SK-N-SH treated with all-trans-retinoic acid at 6 μM for 48 hours (cell line): ENCODE data around the gene DOCK4.
A peak's percentile ranks its signal among the peaks of the same experiment; 100 is the strongest.

ENCODE experiments used
- ATAC-seq: fragments of 200-7000 bp; cut with Tn5 transposase; 3 replicates; pipeline ENCODE4 v1.9.1; 2020; ENCODE audit warnings: mild to moderate bottlenecking, moderate library complexity
- ARNTL ChIP-seq: fragments of 450-650 bp; formaldehyde crosslinking; IDR thresholded peaks from 2 replicates; pipeline ENCODE4 v1.5.0; 2020; ENCODE audit warnings: low read depth, mild to moderate bottlenecking, moderate library complexity, borderline replicate concordance
- BACH2 ChIP-seq: fragments of 250-450 bp; sonication (Bioruptor Pico); IDR thresholded peaks from 2 replicates; pipeline ENCODE4 v1.9.0; 2021; ENCODE audit warnings: mild to moderate bottlenecking, borderline replicate concordance
- CSDC2 ChIP-seq: fragments of 250-450 bp; sonication (Bioruptor Pico); IDR thresholded peaks from 2 replicates; pipeline ENCODE4 v1.5.0; 2020; ENCODE audit warnings: mild to moderate bottlenecking, moderate library complexity
- ESRRG ChIP-seq: fragments of 250-450 bp; sonication (Bioruptor Pico); IDR thresholded peaks from 2 replicates; pipeline ENCODE4 v1.6.1; 2021; ENCODE audit warnings: mild to moderate bottlenecking
- GLIS3 ChIP-seq: fragments of 250-450 bp; sonication (Bioruptor Pico); IDR thresholded peaks from 2 replicates; pipeline ENCODE4 v1.5.0; 2020; ENCODE audit warnings: mild to moderate bottlenecking, moderate library complexity
- ISL1 ChIP-seq: fragments of 250-450 bp; sonication (Bioruptor Pico); IDR thresholded peaks from 2 replicates; pipeline ENCODE4 v2.1.2; 2022; ENCODE audit warnings: mild to moderate bottlenecking, moderate library complexity
- OSR1 ChIP-seq: fragments of 250-450 bp; sonication (Bioruptor Pico); IDR thresholded peaks from 2 replicates; pipeline ENCODE4 v1.8.0; 2022; ENCODE audit warnings: moderate library complexity, mild to moderate bottlenecking, inconsistent platforms
- POU6F1 ChIP-seq: fragments of 250-450 bp; sonication (Bioruptor Pico); IDR thresholded peaks from 2 replicates; pipeline ENCODE4 v1.8.0; 2021; ENCODE audit warnings: low read depth, mild to moderate bottlenecking, moderate library complexity, borderline replicate concordance
- PPARA ChIP-seq: fragments of 250-450 bp; sonication (Bioruptor Pico); IDR thresholded peaks from 2 replicates; pipeline ENCODE4 v1.5.0; 2020; ENCODE audit warnings: mild to moderate bottlenecking, borderline replicate concordance
- RARB ChIP-seq: fragments of 250-450 bp; sonication (Bioruptor Pico); IDR thresholded peaks from 2 replicates; pipeline ENCODE4 v1.8.0; 2021; ENCODE audit warnings: mild to moderate bottlenecking, moderate library complexity
- SNAI2 ChIP-seq: fragments of 250-450 bp; sonication (Bioruptor Pico); IDR thresholded peaks from 2 replicates; pipeline ENCODE4 v1.5.0; 2020; ENCODE audit warnings: mild to moderate bottlenecking, moderate library complexity
- TCF4 ChIP-seq: fragments of 250-450 bp; sonication (Bioruptor Pico); IDR thresholded peaks from 2 replicates; pipeline ENCODE4 v1.8.0; 2021; ENCODE audit warnings: mild to moderate bottlenecking, moderate library complexity, borderline replicate concordance
- TOX ChIP-seq: fragments of 250-450 bp; sonication (Bioruptor Pico); IDR thresholded peaks from 2 replicates; pipeline ENCODE4 v1.8.0; 2021; ENCODE audit warnings: mild to moderate bottlenecking, moderate library complexity, borderline replicate concordance
- ZC3H10 ChIP-seq: fragments of 250-450 bp; sonication (Bioruptor Pico); IDR thresholded peaks from 2 replicates; pipeline ENCODE4 v1.5.1; 2021; ENCODE audit warnings: mild to moderate bottlenecking, moderate library complexity
- ZFP3 ChIP-seq: fragments of 250-450 bp; sonication (Bioruptor Pico); IDR thresholded peaks from 2 replicates; pipeline ENCODE4 v1.5.0; 2020; ENCODE audit warnings: mild to moderate bottlenecking, moderate library complexity
- ZFP30 ChIP-seq: fragments of 450-650 bp; formaldehyde crosslinking; IDR thresholded peaks from 2 replicates; pipeline ENCODE4 v1.5.0; 2022; ENCODE audit warnings: mild to moderate bottlenecking, moderate library complexity
- ZNF565 ChIP-seq: fragments of 450-650 bp; formaldehyde crosslinking; conservative IDR thresholded peaks from 2 replicates; pipeline ENCODE4 v1.5.0; 2020; ENCODE audit warnings: low read depth, mild to moderate bottlenecking, moderate library complexity
- ZNF70 ChIP-seq: fragments of 450-650 bp; formaldehyde crosslinking; IDR thresholded peaks from 2 replicates; pipeline ENCODE4 v1.5.0; 2020; ENCODE audit warnings: mild to moderate bottlenecking, moderate library complexity
- ZNF8 ChIP-seq: fragments of 450-650 bp; formaldehyde crosslinking; IDR thresholded peaks from 2 replicates; pipeline ENCODE4 v1.5.0; 2020; ENCODE audit warnings: mild to moderate bottlenecking, moderate library complexity
- TF ChIP-seq, protein P1 (sequence below): fragments of 250-450 bp; sonication (Bioruptor Pico); IDR thresholded peaks from 2 replicates; pipeline ENCODE4 v1.5.1; 2020; ENCODE audit warnings: low read depth, mild to moderate bottlenecking, moderate library complexity
- TF ChIP-seq, protein P2 (sequence below): fragments of 250-450 bp; sonication (Bioruptor Pico); IDR thresholded peaks from 2 replicates; pipeline ENCODE4 v1.5.1; 2021; ENCODE audit warnings: mild to moderate bottlenecking, moderate library complexity
- TF ChIP-seq, protein P3 (sequence below): fragments of 250-450 bp; sonication (Bioruptor Pico); IDR thresholded peaks from 2 replicates; pipeline ENCODE4 v1.5.0; 2020; ENCODE audit warnings: mild to moderate bottlenecking, moderate library complexity

DOCK4 gene

GRCh38 chr7:112205343-112206237 is 609 bp downstream of the DOCK4 start (continued):
- no peak for TF ChIP-seq POU6F1
- TF ChIP-seq SNAI2: no peak
- TF ChIP-seq, protein P1, sequence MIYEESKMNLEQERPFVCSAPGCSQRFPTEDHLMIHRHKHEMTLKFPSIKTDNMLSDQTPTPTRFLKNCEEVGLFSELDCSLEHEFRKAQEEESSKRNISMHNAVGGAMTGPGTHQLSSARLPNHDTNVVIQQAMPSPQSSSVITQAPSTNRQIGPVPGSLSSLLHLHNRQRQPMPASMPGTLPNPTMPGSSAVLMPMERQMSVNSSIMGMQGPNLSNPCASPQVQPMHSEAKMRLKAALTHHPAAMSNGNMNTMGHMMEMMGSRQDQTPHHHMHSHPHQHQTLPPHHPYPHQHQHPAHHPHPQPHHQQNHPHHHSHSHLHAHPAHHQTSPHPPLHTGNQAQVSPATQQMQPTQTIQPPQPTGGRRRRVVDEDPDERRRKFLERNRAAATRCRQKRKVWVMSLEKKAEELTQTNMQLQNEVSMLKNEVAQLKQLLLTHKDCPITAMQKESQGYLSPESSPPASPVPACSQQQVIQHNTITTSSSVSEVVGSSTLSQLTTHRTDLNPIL (CRISPR knock-in tag): no peak
- TF ChIP-seq, all 23 proteins: peak for 2

GRCh38 chr7:112204499-112205342 is 1.5 kb downstream of the DOCK4 start:
- peak; percentile 3 for ATAC-seq
- no peak for TF ChIP-seq ESRRG (CRISPR knock-in tag)
- no peak for TF ChIP-seq ZC3H10 (CRISPR knock-in tag)
- TF ChIP-seq ZNF70: no peak
- TF ChIP-seq TCF4 (CRISPR knock-in tag): no peak
- TF ChIP-seq SNAI2: no peak
- TF ChIP-seq BACH2 (CRISPR knock-in tag): no peak
- no peak for TF ChIP-seq RARB (CRISPR knock-in tag)
- TF ChIP-seq ZFP3: no peak
- TF ChIP-seq, protein P1 (CRISPR knock-in tag): no peak
- TF ChIP-seq GLIS3 (CRISPR knock-in tag): no peak
- no peak for TF ChIP-seq CSDC2 (CRISPR knock-in tag)
- no peak for TF ChIP-seq ARNTL (CRISPR knock-in tag)
- TF ChIP-seq OSR1: no peak
- no peak for TF ChIP-seq ZFP30
- TF ChIP-seq PPARA: no peak
- no peak for TF ChIP-seq ZNF565 (CRISPR knock-in tag)
- TF ChIP-seq, protein P2, sequence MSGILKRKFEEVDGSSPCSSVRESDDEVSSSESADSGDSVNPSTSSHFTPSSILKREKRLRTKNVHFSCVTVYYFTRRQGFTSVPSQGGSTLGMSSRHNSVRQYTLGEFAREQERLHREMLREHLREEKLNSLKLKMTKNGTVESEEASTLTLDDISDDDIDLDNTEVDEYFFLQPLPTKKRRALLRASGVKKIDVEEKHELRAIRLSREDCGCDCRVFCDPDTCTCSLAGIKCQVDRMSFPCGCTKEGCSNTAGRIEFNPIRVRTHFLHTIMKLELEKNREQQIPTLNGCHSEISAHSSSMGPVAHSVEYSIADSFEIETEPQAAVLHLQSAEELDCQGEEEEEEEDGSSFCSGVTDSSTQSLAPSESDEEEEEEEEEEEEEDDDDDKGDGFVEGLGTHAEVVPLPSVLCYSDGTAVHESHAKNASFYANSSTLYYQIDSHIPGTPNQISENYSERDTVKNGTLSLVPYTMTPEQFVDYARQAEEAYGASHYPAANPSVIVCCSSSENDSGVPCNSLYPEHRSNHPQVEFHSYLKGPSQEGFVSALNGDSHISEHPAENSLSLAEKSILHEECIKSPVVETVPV (CRISPR knock-in tag): no peak
- no peak for TF ChIP-seq ZNF8 (CRISPR knock-in tag)
- TF ChIP-seq, protein P3, sequence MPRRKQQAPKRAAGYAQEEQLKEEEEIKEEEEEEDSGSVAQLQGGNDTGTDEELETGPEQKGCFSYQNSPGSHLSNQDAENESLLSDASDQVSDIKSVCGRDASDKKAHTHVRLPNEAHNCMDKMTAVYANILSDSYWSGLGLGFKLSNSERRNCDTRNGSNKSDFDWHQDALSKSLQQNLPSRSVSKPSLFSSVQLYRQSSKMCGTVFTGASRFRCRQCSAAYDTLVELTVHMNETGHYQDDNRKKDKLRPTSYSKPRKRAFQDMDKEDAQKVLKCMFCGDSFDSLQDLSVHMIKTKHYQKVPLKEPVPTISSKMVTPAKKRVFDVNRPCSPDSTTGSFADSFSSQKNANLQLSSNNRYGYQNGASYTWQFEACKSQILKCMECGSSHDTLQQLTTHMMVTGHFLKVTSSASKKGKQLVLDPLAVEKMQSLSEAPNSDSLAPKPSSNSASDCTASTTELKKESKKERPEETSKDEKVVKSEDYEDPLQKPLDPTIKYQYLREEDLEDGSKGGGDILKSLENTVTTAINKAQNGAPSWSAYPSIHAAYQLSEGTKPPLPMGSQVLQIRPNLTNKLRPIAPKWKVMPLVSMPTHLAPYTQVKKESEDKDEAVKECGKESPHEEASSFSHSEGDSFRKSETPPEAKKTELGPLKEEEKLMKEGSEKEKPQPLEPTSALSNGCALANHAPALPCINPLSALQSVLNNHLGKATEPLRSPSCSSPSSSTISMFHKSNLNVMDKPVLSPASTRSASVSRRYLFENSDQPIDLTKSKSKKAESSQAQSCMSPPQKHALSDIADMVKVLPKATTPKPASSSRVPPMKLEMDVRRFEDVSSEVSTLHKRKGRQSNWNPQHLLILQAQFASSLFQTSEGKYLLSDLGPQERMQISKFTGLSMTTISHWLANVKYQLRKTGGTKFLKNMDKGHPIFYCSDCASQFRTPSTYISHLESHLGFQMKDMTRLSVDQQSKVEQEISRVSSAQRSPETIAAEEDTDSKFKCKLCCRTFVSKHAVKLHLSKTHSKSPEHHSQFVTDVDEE (CRISPR knock-in tag): no peak

GRCh38 chr7:112203365-112203739 is 2.8 kb downstream of the DOCK4 start:
- no peak for ATAC-seq

More at GRCh38 chr7:112203365-112203739, 2.8 kb downstream of the DOCK4 start:
- TF ChIP-seq ESRRG (CRISPR knock-in tag): no peak
- no peak for TF ChIP-seq OSR1
- TF ChIP-seq TOX (CRISPR knock-in tag): no peak
- no peak for TF ChIP-seq ISL1
